GM18868 (cell line): Measurements from ENCODE around the gene DNM1.

ENCODE experiments used
- ATAC-seq: cut with Tn5 transposase; IDR thresholded peaks from one replicate; pipeline ENCODE4 v1.9.1; 2021; ENCODE audit warnings: mild to moderate bottlenecking, moderate library complexity; ENCODE audit not compliant: unreplicated experiment

Gene DNM1

DNA sequence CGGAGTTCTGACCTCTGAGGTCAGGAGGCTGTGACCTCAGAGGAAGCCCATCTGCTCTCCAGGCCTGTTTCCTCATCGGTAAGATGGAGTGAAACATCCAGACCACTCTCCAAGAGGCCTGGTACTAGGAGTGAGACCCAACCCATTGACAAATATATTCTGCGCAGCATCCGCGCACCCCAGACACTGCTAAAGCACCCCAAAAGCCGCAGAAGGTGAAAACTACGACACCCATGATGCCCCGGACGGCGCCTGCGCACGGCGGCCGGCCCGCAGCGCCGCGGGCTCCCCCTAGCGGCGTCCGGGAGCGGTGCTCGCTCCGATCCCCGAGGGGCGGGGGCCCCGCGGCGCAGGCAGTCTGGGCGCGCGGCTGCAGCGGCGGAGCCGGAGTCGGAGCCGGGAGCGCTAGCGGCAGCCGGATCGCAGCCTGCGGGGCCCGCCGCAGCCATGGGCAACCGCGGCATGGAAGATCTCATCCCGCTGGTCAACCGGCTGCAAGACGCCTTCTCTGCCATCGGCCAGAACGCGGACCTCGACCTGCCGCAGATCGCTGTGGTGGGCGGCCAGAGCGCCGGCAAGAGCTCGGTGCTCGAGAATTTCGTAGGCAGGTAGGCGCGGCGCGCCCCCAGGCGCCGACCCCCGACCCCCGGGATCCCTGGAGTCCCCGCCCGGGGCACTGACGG is at the start of gene DNM1:
DNM1 (plus strand) TSS at position 356 of the 683 bp plus-strand sequence; CDS start at position 448, 92 bp downstream.
- ATAC-seq: peak; percentile 63

DNA sequence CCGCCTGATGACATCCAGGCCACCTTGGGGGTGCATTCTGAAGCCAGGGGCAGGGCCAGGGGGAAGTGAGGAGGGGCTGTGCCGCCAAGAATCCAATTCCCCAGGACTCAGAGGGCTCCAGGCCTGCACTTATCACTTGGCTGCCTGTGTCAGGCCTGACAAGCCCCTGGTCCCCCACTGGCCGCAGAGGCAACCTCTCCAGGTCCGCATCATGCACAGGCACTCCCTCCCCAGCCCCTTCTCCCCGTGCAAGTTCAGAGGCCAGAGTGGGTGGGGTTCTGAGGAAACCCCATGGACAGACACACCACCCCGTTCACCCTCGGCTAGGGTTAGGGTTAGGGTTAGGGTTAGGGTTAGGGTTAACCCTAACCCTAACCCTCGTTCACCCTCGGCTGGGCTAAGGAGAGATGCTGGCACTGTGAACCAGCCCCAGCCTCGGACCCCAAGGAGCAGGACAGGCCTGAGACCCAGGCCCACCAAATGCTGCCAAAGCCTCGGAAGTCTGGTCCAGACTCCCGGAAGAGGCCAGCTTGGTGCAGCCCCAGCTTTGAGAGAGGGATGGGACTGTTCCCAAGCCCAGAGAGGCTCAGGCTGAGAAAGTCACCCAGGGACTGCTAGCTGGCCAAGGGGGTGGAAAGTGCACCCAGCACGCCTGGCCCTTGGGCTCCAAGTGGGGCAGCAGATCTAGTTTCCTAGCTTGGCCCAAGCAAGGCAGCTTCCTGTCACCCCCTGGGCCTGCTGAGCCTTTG is 49.1 kb upstream of the DNM1 start:
- no peak for ATAC-seq

DNA sequence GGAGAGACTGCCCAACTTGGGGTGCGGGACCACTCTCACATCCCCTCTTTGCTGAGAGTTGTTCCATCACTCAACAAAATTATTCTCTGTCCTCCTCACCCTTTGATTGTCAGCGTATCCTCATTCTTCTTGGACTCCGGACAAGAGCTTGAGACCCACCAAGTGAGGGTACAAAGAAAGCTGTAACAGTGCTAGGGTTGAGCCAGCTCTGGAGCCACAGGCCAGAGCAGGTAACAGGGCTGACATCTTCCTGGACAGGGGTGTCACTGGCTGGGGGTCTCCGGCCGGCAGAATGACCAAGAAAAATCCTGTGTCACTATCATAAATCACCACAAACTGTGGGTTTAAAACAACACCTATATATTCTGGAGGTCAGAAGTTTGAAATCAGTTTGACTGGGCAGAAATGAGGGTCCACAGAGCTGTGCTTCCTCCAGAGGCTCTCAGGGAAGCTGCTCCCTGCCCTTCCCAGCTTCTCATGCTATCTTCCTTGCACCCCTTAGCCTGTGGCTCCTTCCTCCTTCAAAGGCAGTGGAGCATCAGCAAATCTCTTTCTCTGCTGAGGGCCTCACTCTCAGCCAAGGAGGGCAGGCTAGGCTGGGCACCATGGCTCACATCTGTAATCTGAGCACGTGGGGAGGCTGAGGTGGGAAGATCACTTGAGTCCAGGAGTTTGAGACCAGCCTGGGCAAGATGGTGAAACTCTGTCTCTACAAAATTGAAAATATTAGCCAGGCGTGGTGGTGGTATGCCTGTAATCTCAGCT is 47.3 kb upstream of the DNM1 start:
- no peak for ATAC-seq

DNA sequence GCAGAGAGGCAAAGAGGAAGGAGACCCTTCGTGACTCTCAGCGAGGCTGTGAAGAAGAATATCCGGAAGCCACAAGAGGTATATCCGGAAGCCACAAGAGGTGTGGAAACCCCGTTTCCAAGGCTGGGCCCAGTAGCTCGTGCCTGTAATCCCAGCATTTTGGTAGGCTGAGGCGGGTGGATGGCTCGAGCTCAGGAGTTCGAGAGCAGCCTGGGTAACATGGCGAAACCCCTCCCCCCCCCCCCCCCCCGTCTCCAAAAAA is 43.7 kb upstream of the DNM1 start:
- no peak for ATAC-seq

DNA sequence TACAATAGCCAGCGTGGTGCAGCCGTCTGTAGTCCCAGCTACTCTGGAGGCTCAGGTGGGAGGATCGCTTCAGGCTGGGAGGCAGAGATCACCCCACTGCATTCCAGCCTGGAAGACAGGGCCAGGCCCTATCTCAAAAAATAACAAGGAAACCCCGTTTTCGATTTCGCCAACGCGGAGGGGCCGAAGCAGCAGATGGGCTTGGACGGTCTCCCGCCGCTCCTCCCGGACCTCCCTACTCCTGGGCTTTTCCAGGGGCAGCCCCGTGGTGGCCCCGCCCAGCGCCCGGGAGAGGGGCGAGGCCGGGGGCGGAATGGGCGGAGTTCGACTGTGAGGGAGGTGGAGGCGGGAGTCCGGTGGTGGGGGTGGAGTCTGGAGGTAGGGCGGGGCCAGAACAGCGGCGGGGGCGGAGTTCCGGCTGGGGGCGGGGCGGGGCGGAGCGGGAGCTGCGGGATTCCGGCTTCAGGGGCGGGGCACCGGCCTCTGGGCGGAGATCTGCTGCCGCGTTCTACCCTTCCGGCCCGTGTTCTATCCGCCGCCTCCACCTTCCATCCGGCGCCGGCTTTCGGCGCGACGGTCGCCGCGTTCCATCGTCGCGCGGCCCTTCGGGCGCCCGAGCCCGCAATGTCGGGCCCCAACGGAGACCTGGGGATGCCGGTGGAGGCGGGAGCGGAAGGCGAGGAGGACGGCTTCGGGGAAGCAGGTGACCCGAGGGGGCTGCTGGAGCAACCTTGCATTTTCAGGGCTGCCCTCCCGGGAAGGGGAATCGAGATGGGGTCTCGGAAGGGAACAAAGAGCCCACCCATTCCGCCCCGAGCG is 43.2 kb upstream of the DNM1 start, which contains the start of gene BBLN:
BBLN (plus strand) TSS at position 482 of the 819 bp plus-strand sequence; CDS start at position 625, 143 bp downstream.
- peak; percentile 77 for ATAC-seq

DNA sequence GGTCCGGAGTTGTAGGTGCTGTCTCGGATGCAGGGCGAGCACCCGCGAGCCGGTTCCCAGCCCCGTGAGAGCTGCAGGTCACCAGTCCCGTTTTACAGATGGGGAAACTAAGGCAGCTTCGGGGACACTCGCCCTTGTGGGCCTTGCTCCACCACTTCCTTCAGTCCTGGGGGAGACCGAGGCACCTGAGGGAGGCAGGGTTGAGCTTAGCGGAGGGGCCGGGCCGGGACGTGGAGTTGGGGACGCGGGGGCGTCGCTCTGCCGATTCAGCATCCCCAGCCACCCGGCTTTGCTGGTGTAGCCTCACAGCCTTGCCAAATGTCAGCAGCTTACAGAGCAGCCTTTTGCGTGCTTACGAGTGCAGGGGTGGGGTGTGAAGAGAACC is 42.6 kb upstream of the DNM1 start:
- peak; percentile 11 for ATAC-seq

DNA sequence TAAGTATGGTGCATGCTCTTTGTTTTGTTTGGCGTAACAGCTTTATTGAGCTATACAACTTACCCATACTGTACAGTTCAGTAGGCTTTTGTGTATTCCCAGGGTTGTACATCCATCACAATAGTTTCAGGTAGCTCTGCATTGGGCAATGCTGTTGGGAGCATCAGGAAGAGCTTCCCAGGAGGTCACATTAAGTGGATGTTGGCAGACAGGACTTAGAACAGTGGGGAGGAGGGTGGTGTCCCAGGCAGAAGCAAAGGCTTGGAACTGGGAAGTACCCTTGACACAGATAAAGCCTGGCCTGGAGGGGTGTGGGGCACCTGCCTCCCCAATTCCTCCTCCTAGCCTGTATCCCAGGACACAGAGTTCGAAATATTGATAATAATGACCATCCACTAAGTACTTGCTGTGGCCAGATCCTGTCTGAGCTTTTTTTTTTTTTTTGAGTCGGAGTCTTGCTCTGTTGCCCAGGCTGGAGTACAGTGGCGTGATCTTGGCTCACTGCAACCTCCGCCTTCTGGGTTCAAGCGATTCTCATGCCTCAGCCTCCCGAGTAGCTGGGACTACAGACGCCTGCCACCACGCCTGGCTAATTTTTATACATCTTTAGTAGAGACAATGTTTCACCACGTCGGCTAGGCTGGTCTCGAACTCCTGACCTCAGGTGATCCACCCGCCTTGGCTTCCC is 41.8 kb upstream of the DNM1 start:
- no peak for ATAC-seq

DNA sequence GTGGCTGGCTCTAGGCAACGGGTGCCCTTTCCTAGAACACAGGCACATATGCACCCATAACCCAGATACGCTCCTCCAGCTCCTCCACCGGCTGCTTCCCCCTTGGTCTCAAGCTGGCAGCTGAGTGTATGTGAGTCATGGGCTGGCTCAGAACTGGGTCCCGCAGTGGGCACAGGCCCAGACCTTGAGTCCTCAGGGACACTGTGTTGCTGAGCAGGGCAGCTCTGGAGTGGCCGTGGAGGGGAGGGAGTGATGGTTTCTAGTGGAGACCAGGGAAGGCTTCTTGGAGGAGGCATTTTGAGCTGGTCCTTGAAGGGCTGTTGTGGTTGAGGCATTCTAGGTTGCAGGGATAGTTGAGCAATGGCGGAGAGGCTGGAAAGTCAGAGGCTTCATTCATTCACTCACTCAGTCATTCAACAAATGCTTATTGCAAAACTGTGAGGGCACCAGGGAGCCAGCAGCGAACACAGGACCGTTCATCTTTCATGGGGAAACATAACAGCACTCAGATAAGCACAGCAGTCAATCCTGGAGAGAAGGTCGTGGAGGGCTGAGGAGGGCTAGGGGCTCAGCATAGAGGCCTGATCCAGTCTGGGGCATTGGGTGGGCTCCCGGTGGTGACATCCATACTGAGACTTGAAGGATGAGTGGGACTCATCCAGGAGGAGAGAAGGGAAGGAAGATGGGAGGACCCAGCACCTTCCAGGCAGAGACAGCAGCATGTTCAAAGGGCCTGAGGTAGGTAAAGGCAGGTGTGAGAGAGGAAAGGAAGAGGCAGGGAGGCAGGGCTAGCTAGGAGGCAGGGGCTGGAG is 40.8 kb upstream of the DNM1 start:
- ATAC-seq: no peak

DNA sequence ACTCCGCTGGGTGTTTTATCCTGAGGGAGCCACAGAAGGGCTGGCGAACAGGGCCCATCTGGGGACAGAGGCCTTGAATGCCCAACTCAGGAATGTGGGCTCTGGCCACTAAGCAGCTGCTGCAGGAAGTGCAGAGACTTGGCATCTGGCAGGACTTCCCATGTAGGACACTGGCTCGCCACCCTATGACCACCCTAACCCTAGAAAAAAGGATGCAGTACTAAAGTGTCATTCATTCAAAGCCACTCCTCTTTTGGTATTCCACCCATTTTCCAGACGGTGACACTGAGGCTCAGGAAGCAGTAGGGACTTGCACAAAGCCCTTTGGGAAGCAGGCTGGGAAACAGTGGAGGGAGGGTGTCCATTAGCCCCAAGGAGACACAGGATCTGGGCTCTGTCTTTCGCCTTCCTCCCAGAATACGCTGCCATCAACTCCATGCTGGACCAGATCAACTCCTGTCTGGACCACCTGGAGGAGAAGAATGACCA is 40.1 kb upstream of the DNM1 start:
- ATAC-seq: no peak

DNA sequence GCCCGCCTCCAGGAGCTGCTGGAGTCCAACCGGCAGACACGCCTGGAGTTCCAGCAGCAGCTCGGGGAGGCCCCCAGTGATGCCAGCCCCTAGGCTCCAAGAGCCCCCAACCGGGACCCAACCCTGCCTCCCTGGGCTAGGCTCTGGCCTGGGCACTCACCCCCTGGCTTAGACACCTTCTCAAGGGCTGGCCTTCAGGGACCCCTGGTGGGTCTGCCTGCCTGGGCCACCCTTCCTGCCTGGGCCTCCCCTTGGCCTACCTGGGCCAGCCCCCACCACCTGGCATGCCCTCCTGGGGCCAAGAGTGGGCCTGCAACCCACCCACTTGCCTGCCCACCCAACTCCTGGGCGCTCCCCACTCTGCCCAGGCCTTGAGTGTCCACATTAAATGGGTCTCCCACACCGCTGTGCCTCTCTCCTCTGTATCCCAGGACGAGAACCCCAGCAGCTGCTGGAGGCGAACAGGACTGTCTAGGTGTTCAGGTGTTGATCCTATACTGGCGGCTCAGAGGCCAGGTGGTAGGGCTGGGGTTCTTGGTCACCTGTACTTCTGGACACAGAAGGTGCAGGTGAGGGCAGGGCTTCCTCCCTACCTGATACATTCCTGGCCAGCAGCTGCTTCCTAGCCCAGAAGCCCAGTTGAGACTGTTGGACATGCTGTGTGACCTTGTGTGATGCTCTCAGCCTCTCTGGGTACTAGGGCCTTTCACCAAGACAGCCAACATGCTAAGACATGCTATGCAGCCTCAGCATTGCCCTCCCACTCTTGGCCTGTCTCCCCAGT is 39.5 kb upstream of the DNM1 start:
- ATAC-seq: no peak

DNA sequence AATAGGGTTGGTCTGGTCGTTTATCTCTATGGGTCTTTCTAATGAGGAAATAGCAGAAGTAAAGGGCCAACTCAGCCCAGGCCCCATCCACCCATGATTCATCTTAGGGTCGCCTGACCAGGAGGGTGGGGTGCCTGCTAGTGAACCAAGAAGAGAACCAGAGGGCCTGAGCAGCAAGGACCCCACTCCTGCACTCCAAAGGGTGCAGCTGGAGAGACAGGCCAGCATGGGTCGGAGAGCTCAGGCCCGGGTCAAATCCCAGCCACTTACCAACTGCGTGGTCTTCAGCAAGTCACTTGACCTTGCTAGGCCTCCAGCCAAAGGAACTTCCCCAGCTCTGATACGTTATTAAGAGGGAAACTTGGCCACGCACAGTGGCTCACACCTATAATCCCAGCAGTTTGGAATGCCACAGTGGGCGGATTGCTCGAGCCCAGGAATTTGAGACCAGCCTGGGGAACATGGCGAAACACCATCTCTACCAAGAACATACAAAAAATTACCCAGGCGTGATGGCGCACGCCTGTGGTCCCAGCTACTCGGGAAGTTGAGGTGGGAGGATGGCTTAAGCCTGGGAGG is 38.8 kb upstream of the DNM1 start:
- no peak for ATAC-seq

DNA sequence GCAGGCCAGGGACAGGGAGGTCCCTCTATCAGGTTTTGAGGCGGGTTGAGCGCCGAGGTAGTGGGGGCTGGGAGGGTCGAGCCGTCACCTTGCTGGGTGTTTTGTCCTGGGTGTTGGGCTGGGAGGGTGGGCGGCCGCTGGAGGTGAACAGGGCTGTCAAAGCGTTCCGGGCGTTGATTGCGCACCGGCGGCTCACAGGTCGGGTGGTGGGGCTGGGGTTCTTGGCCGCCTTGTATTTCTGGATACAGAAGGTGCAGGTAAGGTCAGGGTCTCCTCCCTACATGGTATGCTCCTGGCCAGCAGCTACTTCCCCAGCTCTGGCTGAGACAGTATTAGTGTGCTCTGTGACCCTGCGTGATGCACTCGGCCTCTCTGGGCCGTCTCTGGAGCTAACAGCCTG is 37.0 kb upstream of the DNM1 start:
- no peak for ATAC-seq

DNA sequence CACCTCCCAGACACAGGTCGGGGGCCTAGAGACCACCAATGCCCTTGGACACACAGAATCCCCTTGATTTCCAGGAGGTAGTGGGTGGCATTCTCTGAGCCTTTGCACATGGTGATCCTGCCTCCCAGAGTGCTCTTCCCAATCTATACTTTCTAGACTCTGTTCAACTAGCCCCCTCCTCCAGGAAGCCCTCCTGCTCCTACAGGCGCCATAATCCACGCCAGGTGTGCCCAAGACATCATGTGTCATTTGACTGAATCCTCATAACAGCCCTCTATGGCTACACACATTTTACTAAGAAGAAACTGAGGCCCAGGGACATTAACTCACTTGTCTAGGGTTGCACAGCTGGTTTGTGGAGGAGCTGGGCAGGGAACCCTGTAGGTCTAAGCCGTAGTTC is 36.0 kb upstream of the DNM1 start:
- ATAC-seq: no peak

DNA sequence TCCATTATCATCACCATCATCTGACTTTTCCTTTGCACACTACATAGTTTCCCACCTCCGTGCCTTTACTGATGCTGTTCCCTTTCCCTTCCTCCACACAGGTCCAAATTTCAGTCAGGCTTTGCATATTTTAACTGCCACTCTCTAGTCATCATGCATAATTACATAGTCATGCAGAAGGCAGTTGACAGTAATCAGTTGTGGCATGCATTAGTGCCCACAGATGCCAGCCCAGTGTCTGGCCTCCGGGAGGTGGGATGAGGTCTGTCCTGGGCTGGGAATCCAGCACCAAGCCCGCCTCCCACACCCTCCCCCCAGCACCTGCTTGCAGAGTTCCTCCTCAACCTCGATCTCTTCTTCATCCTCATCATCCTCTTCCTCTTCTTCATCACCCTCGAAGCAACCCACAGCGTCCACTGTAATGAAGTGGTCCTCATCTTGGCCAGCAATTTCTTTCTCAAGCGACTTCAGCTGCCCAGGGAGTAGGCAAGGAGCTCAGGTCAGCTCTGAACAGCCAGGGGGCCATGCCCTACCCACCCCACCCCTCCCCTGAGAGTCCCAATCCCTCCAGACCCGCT is 34.4 kb upstream of the DNM1 start:
- ATAC-seq: no peak

DNA sequence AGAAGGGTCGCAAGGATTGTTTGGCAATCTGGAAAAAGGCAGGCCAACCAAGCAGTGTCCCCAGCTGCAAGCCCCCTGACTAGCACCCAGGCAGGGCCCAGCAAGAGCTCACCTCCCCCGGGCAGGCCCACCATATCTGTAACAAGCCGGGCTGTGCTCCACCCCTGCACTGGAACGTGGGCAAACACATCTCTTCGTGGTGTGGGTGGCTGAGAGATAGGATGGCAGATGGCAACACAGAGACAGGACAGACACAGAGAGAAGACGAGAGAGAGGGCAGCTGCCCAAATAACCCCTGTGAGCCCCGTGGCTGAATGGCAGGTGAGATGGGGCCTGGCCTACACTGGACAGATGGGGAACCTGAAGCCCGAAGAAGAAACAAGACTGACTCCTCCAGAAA is 33.7 kb upstream of the DNM1 start:
- no peak for ATAC-seq

DNA sequence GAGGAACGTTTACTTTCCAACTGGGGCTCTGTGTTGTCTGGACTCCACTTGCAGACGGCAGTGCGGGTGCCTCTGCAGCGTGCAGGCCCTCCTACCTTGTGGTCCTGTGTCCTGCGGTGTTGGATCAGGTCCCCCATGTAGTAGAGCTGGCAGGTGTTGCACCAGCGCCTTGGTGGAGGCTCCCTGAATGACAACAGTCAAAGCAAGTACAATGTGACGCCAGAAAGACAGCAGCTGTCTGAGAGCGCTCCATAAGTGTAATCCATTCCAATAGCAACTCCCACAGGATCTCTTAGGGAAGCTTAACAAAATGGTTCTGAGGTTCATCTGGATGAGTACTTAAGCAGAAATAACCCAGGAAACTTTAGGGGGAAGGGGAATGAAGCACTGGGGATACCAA is 33.3 kb upstream of the DNM1 start:
- no peak for ATAC-seq

DNA sequence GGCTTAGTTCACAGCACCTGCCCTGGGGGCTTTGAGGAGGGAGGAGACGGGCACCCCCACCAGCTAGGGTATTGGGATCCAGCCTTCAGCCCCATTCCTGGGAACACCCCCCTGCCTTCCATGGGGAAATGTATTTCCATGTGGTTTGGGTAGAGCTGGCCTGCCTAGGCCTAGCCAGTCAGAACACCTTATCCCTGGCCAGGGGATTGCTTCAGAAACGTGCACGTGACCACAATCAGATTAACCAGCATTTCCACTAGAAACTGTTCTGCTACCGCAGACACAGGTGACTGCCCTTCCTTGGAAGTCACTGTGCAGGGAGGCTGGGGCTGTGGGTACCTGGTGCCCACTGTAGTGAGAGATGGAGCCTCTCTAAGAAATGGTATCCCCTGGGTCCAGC is 29.1 kb upstream of the DNM1 start:
- no peak for ATAC-seq

DNA sequence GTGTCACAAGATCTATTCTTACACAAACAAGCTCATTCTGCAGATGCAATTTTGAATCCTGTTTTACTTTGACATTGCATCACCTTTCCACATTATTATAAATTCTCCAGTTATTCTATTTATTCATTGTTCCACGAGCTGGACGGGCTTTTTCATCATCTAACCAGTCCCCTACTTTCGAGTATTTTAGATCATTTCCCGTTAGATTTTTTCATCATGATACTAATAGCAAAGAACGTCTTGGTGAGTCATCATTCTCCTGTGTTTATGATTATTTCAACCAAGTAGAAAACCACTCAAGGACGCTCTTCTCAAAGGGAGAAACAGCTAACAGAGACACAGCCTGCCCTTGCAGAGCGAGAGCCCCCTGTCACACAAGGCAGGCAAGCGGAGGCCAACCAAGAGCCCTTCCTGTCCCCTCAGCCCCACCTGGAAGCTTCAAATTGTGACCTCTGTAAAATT is 28.0 kb upstream of the DNM1 start:
- ATAC-seq: no peak
